Activated CD4-positive, alpha-beta T cell treated with anti-CD3 and anti-CD28 coated beads, Interleukin-2, amount 50 U/mL, for 4 hours (primary cell): ENCODE measurements around the gene HSD17B12.

Source experiments
- DNase-seq, 2 experiments: peaks; one replicate each; pipeline ENCODE4 v3.0.0-alpha.2; 2020

Gene HSD17B12

DNA sequence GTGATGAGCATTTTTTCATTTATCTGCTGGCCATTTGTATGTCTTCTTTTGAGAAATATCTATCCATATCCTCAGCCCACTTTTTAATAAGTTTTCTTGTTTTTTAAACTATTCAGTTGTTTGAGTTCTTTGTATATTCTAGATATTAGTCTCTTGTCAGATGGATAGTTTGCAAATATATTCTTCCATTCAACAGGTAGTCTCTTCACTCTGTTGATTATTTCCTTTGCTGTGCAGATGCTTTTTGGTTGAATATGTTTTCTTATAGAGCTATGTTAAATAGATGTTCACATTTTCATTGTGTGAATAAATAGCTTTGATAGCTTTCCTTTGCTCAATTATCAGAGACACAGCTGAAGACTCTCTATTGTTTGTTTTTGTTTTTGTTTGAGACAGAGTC, 131.9 kb downstream of the HSD17B12 start:
- no peak for DNase-seq

- no peak for DNase-seq
These were observed 137.7 kb downstream of the HSD17B12 start for GRCh38 chr11:43818220-43818619.

GRCh38 chr11:43819926-43820325, 139.4 kb downstream of the HSD17B12 start:
- no peak for DNase-seq

DNA sequence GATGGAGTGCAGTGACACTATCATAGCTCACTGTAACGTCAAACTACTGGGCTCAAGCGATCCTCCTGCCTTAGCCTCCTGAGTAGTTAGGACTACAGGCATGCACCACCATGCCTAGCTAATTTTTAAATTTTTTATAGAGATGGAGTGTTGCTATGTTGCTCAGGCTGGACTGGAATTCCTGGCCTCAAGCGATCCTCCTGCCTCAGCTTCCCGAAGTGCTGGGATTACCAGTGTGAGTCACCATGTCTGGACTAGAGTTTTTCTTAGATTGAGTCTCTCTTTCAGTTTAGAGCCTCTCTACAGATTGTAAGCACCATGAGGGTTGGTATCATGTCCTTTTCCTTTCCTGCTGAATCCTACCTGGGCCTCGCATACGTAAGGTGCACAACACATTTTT, 142.8 kb downstream of the HSD17B12 start:
- DNase-seq: no peak

- no peak for DNase-seq
These were observed 143.3 kb downstream of the HSD17B12 start for GRCh38 chr11:43823851-43824250.

- DNase-seq: no peak
These were observed 144.8 kb downstream of the HSD17B12 start for GRCh38 chr11:43825217-43825816.

- peak; percentile 35 to 42 for DNase-seq
These were observed 150.4 kb downstream of the HSD17B12 start for GRCh38 chr11:43830928-43831440.

- DNase-seq: no peak
These were observed 152.0 kb downstream of the HSD17B12 start for GRCh38 chr11:43832536-43832935.

- DNase-seq: no peak
These were observed 153.1 kb downstream of the HSD17B12 start for GRCh38 chr11:43833657-43834073.

- DNase-seq: no peak
These were observed 153.7 kb downstream of the HSD17B12 start for GRCh38 chr11:43834286-43834685.

DNA sequence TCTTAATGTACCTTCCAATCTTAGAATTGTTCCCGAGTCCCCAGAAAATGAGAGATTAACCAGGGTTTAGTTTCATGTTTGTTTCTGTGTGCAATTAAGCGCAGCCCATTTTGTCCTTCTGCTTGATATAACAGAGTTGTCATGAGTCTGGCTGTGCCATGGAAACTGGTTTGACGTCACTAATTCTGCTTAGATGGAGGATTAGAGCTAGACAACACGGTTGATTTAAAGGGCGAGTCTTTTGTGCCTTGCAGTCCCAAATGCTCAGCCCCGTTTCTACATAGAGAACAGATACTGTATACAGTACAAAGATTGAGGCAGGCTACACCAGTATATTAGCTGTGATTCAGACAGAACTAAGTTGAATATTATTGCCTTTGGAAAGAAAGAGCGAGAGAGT, 154.6 kb downstream of the HSD17B12 start:
- DNase-seq: no peak

DNA sequence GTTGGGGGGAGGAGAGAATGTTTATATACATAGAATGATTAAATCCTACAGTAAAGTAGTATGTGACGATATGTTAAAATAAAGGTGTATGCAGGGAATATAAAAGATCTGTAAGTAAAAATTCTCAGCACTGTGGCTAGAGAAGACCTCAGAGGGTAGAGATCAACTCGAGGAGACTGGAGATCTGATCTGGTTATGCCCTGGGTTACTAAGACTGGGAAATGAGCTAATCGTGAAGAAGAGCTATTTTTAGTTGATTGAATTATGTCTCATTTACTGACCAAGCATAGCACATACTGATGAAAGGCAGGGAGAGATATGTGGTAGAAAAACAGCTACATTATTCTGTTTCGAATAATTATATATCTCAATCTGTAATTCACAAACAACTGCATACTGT, 157.3 kb downstream of the HSD17B12 start:
- DNase-seq: no peak

GRCh38 chr11:43842021-43842420, 161.5 kb downstream of the HSD17B12 start:
- DNase-seq: no peak

DNA sequence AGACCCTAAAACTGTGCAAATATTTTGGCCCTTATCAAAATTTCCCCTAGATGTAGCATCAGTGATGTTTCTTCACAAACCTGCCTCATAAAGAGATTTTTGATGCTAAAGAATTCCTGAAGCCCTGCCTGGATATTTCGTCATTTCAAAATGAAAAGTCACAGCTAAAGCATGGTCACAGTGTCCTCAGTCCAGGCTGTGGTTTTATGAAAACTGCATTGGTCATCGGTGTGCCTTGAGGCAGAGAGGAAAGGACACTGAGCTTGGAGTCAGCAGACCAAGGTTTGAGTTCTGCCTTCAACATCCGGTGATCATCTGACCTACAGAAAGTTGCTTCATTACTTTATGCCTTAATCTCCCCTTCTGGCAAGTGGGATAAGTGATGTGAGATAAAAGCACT, 165.3 kb downstream of the HSD17B12 start:
- no peak for DNase-seq

DNA sequence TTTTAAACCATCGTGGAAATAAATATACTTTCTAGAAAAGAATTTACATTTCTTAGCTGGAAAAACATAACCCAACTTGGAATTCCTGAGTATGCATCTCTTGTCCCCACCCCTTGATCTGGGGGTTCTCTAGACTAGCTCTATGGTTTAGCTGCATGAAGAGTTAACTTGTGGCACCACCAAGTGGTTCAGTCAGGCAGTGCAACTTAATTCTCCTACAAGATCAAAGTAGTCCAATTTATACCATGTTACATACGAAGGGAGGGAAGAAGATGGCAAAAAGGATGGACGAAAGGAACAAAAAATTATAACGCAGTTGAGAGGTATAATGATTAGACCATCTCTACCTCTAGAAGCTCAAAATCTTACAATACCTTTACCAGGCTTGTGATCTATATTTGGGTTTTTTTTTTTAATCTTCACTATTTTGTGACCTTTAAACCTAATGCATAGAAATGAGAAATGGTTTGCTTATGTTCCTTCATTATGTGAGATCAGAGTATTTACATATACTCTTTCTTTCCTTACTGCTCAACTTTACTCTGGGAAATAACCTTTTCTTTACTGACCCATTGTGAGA, 171.6 kb downstream of the HSD17B12 start:
- peak; percentile 54 to 55 for DNase-seq

DNA sequence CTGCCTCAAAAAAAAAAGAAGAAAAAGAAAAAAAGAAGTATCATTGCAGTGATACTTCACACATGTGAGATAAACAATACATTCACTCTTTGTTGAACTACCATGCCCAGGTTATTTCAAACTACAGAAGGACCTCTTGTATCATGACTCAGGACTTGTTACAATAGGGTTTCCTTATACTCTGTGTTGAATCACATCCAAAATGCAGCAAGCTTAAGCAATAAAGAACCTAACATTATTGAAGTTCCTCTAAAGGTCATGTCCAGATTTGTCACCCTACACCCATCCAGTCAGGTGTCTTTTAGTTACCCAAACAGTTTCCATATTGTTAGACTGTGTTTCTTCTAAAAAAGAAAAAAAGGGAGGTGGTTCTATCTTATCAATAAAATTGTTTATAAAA, 173.2 kb downstream of the HSD17B12 start:
- no peak for DNase-seq

GRCh38 chr11:43856993-43857392, 176.5 kb downstream of the HSD17B12 start:
- no peak for DNase-seq

DNA sequence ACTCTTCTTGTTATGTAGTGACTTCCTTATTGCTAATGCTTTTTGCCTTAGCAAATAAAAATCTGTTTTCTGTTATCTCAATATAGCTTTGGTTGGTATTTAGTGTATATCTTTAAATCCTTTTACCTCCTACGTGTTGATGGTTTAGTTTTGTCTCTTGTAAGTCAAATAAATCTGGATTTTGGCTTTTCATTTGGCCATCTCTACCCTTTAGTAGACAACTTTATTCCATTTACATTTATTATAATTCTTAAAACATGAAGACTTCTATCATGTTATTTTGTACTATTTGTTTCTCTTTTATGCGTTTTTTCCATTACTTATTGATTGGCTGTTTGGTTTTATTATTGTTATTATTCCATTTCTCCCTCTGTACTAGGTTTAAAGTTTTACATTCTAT, 180.6 kb downstream of the HSD17B12 start:
- no peak for DNase-seq

- DNase-seq: no peak
These were observed 186.0 kb downstream of the HSD17B12 start for GRCh38 chr11:43866520-43866919.

GRCh38 chr11:43866969-43867368, 186.4 kb downstream of the HSD17B12 start:
- no peak for DNase-seq

- DNase-seq: peak; percentile 2 to 6
These were observed 188.5 kb downstream of the HSD17B12 start for GRCh38 chr11:43868852-43869567.

- no peak for DNase-seq
These were observed 190.5 kb downstream of the HSD17B12 start for GRCh38 chr11:43871051-43871450.

- no peak for DNase-seq
These were observed 192.5 kb downstream of the HSD17B12 start for GRCh38 chr11:43872995-43873394.

DNA sequence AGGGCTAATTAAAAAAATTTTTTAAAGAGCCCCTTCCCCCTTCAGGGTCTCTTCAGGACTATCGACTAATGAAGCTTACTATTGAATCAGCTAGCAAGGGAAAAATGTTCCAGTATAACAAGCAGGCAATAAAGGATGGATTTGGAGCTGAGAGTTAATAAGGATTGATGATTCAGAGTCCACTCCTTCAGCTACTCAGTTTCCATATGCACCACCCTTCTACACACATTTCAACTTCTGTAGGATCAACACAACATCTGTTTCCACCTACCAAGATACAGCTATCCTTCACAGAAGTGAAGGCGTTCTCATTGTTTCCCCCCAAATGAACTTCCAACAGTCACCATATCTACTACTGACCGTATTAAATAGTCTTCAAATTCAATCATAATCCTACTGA, 193.5 kb downstream of the HSD17B12 start:
- no peak for DNase-seq
